HEK293 (cell line): ENCODE data around the gene RNF145.

Experiments used
- CTCF ChIA-PET: fragments of 350-600 bp; formaldehyde crosslinking; extraction: SDS; loops from one replicate; lab custom pipeline; 2021; ENCODE audit warnings: antibody characterized with exemption; lab: Yijun Ruan, JAX
- POLR2A ChIA-PET: fragments of 300-600 bp; formaldehyde crosslinking; extraction: SDS; loops from one replicate; lab custom pipeline; 2020; ENCODE audit warnings: antibody characterized with exemption, inconsistent platforms; lab: Yijun Ruan, JAX
- H3K27ac ChIP-seq: fragments of 200-500 bp; sonication (Bioruptor generic); 2 replicates; pipeline ENCODE4 v1.5.1; 2014; ENCODE audit warnings: low read depth, low read length, control low read depth, inconsistent platforms; ENCODE audit errors: extremely low read depth
- H3K36me3 ChIP-seq, 2 experiments: fragments of 200-500 bp in 1 of 2; sonication (Bioruptor generic) in 1 of 2; 1 replicate in 1 of 2; 2 replicates in 1 of 2; pipeline ENCODE4 v1.5.1; 2014 to 2017; ENCODE audit warnings: inconsistent platforms in 2 of 2, low read length in 2 of 2; ENCODE audit not compliant: control insufficient read depth in 2 of 2, insufficient read depth in 1 of 2
- H3K4me1 ChIP-seq: fragments of 200-500 bp; sonication (Bioruptor generic); 2 replicates; pipeline ENCODE4 v1.5.1; 2014; ENCODE audit warnings: mild to moderate bottlenecking, low read length, inconsistent platforms; ENCODE audit not compliant: control insufficient read depth, insufficient read depth
- H3K4me3 ChIP-seq: 2 replicates; pipeline ENCODE4 v1.5.1; 2011; ENCODE audit warnings: low read depth, mild to moderate bottlenecking, control low read depth, low read length, moderate library complexity
- H3K9me3 ChIP-seq: fragments of 200-500 bp; sonication (Bioruptor generic); 2 replicates; pipeline ENCODE4 v1.5.1; 2014; ENCODE audit warnings: low read depth, low read length, inconsistent platforms; ENCODE audit not compliant: control insufficient read depth, insufficient read depth
- BCL11A ChIP-seq: fragments of 450-650 bp; formaldehyde crosslinking; IDR thresholded peaks from 2 replicates; pipeline ENCODE4 v1.5.1; 2016; ENCODE audit warnings: low read depth, missing biosample characterization, missing genetic modification characterization
- IKZF3 ChIP-seq: fragments of 450-650 bp; IDR thresholded peaks from 2 replicates; pipeline ENCODE4 v1.5.0; 2018; ENCODE audit warnings: missing biosample characterization, mild to moderate bottlenecking, missing genetic modification characterization, moderate library complexity
- SP7 ChIP-seq: fragments of 450-650 bp; formaldehyde crosslinking; IDR thresholded peaks from 2 replicates; pipeline ENCODE4 v1.5.1; 2016; ENCODE audit warnings: missing biosample characterization, missing genetic modification characterization
- TRIM28 ChIP-seq: IDR thresholded peaks from 2 replicates; pipeline ENCODE4 v1.6.1; 2011; ENCODE audit warnings: low read length, control low read depth, borderline replicate concordance
- ZBTB20 ChIP-seq: fragments of 450-650 bp; formaldehyde crosslinking; IDR thresholded peaks from 2 replicates; pipeline ENCODE4 v1.5.1; 2016; ENCODE audit warnings: missing biosample characterization, missing genetic modification characterization
- ZBTB48 ChIP-seq: fragments of 450-650 bp; formaldehyde crosslinking; IDR thresholded peaks from 2 replicates; pipeline ENCODE4 v1.5.1; 2016; ENCODE audit warnings: missing biosample characterization, missing genetic modification characterization
- ZNF10 ChIP-seq: fragments of 450-650 bp; formaldehyde crosslinking; IDR thresholded peaks from 2 replicates; pipeline ENCODE4 v1.5.1; 2017; ENCODE audit warnings: missing biosample characterization, missing genetic modification characterization
- ZNF146 ChIP-seq: fragments of 450-650 bp; formaldehyde crosslinking; IDR thresholded peaks from 2 replicates; pipeline ENCODE4 v1.5.1; 2016; ENCODE audit warnings: missing biosample characterization, missing genetic modification characterization
- ZNF2 ChIP-seq: fragments of 450-650 bp; formaldehyde crosslinking; IDR thresholded peaks from 2 replicates; pipeline ENCODE4 v1.5.1; 2016; ENCODE audit warnings: missing biosample characterization, missing genetic modification characterization
- ZNF274 ChIP-seq, 2 experiments: fragments of 200-500 bp in 1 of 2; fragments of 450-650 bp in 1 of 2; sonication (Bioruptor generic) in 1 of 2; formaldehyde crosslinking in 1 of 2; IDR thresholded peaks; 2 replicates each; pipeline versions ENCODE4 v1.5.1 to v1.6.1; 2014 to 2016; ENCODE audit warnings: borderline replicate concordance in 1 of 2, inconsistent platforms in 1 of 2, low read length in 1 of 2, missing biosample characterization in 1 of 2, missing genetic modification characterization in 1 of 2
- ZNF394 ChIP-seq: fragments of 450-650 bp; formaldehyde crosslinking; IDR thresholded peaks from 2 replicates; pipeline ENCODE4 v1.5.1; 2016; ENCODE audit warnings: missing biosample characterization, missing genetic modification characterization, mild to moderate bottlenecking, moderate library complexity, borderline replicate concordance
- ZNF514 ChIP-seq: fragments of 450-650 bp; formaldehyde crosslinking; IDR thresholded peaks from 2 replicates; pipeline ENCODE4 v1.5.1; 2016; ENCODE audit warnings: missing biosample characterization, missing genetic modification characterization
- ZNF558 ChIP-seq: fragments of 450-650 bp; formaldehyde crosslinking; IDR thresholded peaks from 2 replicates; pipeline ENCODE4 v1.5.1; 2016; ENCODE audit warnings: missing biosample characterization, missing genetic modification characterization
- ZNF610 ChIP-seq: fragments of 450-650 bp; formaldehyde crosslinking; IDR thresholded peaks from 2 replicates; pipeline ENCODE4 v1.5.1; 2016; ENCODE audit warnings: missing biosample characterization, missing genetic modification characterization, borderline replicate concordance
- ZNF677 ChIP-seq: fragments of 450-650 bp; IDR thresholded peaks from 2 replicates; pipeline ENCODE4 v1.5.0; 2018; ENCODE audit warnings: missing biosample characterization, mild to moderate bottlenecking, missing genetic modification characterization, moderate library complexity
- ZNF768 ChIP-seq: fragments of 450-650 bp; formaldehyde crosslinking; IDR thresholded peaks from 2 replicates; pipeline ENCODE4 v1.5.1; 2018; ENCODE audit warnings: missing biosample characterization, mild to moderate bottlenecking, missing genetic modification characterization
- TF ChIP-seq, protein P1 (sequence below): fragments of 450-650 bp; formaldehyde crosslinking; IDR thresholded peaks from 2 replicates; pipeline ENCODE4 v1.5.1; 2016; ENCODE audit warnings: missing biosample characterization, missing genetic modification characterization
- TF ChIP-seq, protein P2 (sequence below): fragments of 450-650 bp; formaldehyde crosslinking; IDR thresholded peaks from 2 replicates; pipeline ENCODE4 v1.5.1; 2016; ENCODE audit warnings: missing biosample characterization, missing genetic modification characterization
- TF ChIP-seq, protein P3 (sequence below): fragments of 450-650 bp; IDR thresholded peaks from 2 replicates; pipeline ENCODE4 v1.5.1; 2018; ENCODE audit warnings: missing biosample characterization, mild to moderate bottlenecking, missing genetic modification characterization
- TF ChIP-seq, protein P4 (sequence below): fragments of 450-650 bp; formaldehyde crosslinking; IDR thresholded peaks from 2 replicates; pipeline ENCODE4 v1.5.1; 2017; ENCODE audit warnings: missing biosample characterization, missing genetic modification characterization

Gene RNF145

DNA sequence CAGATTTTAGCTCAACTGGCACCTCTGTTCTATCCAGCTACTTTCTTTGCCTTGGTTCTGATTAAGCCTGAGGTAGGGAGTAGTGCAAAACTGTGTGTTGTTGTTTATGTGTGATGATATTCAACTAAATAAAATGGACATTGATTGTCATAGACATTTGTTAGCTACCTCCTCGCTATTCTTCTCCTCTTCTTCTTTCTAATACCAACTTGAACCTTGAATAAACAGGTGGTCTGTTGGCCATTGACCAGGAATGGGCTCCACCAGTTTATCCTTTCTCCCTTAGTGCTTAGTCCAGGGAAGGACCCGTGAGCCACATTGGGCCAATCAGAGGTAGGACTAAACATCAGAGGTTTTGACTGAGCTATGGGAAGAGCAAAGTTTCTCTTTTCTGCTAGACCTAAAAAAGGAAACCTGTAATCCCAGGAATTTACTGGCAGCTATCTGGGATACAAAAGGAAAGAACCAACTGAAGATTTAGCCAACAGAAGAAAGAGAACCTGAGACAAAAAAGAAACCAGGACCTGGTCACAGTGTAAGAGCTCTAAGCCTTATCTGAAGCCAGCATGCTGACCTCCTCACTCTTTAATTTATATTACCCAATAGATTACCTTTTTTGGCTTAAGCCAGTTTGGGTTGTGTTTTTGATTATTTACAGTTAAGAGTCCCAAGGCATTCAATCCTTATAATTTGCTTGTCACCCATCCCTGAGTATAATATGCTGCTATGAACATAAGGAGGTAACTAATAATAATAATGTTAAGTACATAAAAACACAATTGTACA lies 5.3 kb upstream of the RNF145 start:
- peak; percentile 94 for TF ChIP-seq ZBTB48 (tag by site-specific recombination)
- TF ChIP-seq, protein P1, sequence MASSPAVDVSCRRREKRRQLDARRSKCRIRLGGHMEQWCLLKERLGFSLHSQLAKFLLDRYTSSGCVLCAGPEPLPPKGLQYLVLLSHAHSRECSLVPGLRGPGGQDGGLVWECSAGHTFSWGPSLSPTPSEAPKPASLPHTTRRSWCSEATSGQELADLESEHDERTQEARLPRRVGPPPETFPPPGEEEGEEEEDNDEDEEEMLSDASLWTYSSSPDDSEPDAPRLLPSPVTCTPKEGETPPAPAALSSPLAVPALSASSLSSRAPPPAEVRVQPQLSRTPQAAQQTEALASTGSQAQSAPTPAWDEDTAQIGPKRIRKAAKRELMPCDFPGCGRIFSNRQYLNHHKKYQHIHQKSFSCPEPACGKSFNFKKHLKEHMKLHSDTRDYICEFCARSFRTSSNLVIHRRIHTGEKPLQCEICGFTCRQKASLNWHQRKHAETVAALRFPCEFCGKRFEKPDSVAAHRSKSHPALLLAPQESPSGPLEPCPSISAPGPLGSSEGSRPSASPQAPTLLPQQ (tag by site-specific recombination) = no peak
- peak; percentile 25; the same call in 1 of the 2 replicates for TF ChIP-seq ZBTB20 (tag by site-specific recombination)
- TF ChIP-seq, all 188 proteins: peak for 2
- Histone ChIP-seq H3K36me3 (no peaks in the 10 kb centered on the region), H3K9me3 (no peaks in the 10 kb centered on the region), H3K4me1 (peaks cover 19% of the 10 kb centered on the region), H3K4me3 (no peak overlapping the region), H3K27ac (no peak overlapping the region)
- CTCF ChIA-PET = interaction anchor here (0.6 kb wide), 1 partner anchor 1131 kb away, joined by 3 read pairs; no protein-coding TSS in a partner anchor
- POLR2A ChIA-PET = interaction anchor here (0.6 to 2.2 kb wide), 3 partner anchors 8 to 25 kb away, joined by 3 to 9 read pairs (median 4); no protein-coding TSS in a partner anchor

DNA sequence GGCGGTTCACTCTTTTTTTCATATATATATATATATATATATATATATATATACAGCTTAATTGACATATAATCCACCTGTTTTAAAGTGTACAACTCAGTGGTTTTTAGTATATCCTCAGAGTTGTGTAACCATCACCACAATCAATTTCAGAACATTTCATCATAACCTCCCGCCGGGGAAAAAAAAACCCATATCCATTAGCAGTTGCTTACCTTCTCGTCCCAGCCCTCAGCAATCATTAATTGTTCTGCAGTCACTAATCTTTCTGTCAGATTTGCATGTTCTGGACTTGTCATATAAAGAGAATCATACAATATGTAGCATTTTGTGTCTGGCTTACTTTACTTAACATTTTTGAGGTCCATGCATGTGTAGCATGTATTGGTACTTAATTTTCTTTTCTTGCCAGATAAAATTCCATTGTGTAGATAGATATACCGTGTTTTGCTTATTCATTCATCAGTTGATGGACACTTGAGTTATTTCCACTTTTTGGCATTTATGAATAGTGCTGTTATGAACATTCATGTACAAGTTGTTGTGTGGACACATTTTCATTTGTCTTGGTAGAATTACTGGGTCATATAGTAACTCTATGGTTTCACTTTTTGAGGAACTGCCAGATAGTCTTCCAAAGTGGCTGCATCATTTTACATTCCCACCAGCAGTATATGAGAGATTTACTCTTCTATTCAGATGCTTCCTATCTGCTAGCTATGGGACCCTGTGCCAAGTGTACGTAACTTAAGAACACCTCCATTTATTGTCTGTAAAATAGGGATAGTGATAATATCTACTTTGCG lies 3.5 kb upstream of the RNF145 start:
- no peak overlapping the region for H3K27ac ChIP-seq
- TF ChIP-seq SP7 (tag by site-specific recombination) (no peak; the same call in 1 of the 2 replicates), ZNF10 (tag by site-specific recombination) (peak; percentile 87), ZBTB20 (tag by site-specific recombination) (peak; percentile 69), ZNF274 (IDR thresholded peaks at IDR 0.05; ENCODE audit: low read length) (no peak), ZNF274 (tag by site-specific recombination; IDR thresholded peaks at IDR 0.05; ENCODE audit: borderline replicate concordance) (no peak)
- TF ChIP-seq, protein P2, sequence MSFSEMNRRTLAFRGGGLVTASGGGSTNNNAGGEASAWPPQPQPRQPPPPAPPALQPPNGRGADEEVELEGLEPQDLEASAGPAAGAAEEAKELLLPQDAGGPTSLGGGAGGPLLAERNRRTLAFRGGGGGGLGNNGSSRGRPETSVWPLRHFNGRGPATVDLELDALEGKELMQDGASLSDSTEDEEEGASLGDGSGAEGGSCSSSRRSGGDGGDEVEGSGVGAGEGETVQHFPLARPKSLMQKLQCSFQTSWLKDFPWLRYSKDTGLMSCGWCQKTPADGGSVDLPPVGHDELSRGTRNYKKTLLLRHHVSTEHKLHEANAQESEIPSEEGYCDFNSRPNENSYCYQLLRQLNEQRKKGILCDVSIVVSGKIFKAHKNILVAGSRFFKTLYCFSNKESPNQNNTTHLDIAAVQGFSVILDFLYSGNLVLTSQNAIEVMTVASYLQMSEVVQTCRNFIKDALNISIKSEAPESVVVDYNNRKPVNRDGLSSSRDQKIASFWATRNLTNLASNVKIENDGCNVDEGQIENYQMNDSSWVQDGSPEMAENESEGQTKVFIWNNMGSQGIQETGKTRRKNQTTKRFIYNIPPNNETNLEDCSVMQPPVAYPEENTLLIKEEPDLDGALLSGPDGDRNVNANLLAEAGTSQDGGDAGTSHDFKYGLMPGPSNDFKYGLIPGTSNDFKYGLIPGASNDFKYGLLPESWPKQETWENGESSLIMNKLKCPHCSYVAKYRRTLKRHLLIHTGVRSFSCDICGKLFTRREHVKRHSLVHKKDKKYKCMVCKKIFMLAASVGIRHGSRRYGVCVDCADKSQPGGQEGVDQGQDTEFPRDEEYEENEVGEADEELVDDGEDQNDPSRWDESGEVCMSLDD (tag by site-specific recombination) = no peak
- H3K9me3 ChIP-seq = no peaks in the 10 kb centered on the region
- H3K4me1 ChIP-seq = peaks cover 19% of the 10 kb centered on the region
- no peaks in the 10 kb centered on the region for H3K36me3 ChIP-seq
- no peak overlapping the region for H3K4me3 ChIP-seq
- ChIA-PET POLR2A (interaction anchor here (2.2 kb wide), 1 partner anchor 10 kb away, joined by 9 read pairs; no protein-coding TSS in a partner anchor), CTCF (no interaction called here)

DNA sequence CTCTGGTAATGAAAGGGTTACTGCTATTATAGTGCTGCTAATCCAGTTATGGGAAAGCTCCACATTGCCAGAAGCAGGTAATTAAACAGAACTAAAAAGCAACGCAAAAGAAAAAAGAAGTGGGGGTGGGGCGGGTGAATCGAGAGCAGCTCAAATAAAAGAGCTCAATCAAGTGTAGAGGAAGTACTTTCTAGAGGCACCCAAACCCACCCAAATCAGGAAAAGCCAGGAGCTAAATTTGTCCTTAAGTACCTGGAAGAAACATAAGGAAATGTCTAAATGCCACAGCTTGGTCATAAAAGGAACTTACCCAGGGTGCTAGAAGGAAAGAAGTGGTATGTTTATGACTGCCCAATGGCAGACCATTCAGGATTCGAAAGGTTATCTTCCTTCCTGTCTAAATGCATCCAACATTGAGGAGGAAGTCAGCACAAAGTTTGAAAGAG lies 2.4 kb upstream of the RNF145 start:
- CTCF ChIA-PET = no interaction called here
- H3K4me3 ChIP-seq = no peak overlapping the region
- H3K4me1 ChIP-seq = peaks cover 19% of the 10 kb centered on the region
- no peaks in the 10 kb centered on the region for H3K36me3 ChIP-seq
- POLR2A ChIA-PET = interaction anchor here (0.6 kb wide), 1 partner anchor 18 kb away, joined by 4 read pairs; no protein-coding TSS in a partner anchor
- H3K27ac ChIP-seq = peak overlapping the region; percentile 74
- no peaks in the 10 kb centered on the region for H3K9me3 ChIP-seq
- TF ChIP-seq ZNF394 (tag by site-specific recombination) (0 out of 2 replicates have a peak, but pooled peaks have one; percentile 25), ZNF558 (tag by site-specific recombination) (no peak), IKZF3 (peak; percentile 72), TRIM28 (no peak), ZNF768 (tag by site-specific recombination) (no peak), ZNF610 (tag by site-specific recombination) (no peak), ZNF146 (tag by site-specific recombination) (no peak), ZNF2 (tag by site-specific recombination) (no peak), ZNF514 (no peak), ZNF677 (tag by site-specific recombination) (no peak), BCL11A (tag by site-specific recombination) (no peak)
- TF ChIP-seq, protein P3, sequence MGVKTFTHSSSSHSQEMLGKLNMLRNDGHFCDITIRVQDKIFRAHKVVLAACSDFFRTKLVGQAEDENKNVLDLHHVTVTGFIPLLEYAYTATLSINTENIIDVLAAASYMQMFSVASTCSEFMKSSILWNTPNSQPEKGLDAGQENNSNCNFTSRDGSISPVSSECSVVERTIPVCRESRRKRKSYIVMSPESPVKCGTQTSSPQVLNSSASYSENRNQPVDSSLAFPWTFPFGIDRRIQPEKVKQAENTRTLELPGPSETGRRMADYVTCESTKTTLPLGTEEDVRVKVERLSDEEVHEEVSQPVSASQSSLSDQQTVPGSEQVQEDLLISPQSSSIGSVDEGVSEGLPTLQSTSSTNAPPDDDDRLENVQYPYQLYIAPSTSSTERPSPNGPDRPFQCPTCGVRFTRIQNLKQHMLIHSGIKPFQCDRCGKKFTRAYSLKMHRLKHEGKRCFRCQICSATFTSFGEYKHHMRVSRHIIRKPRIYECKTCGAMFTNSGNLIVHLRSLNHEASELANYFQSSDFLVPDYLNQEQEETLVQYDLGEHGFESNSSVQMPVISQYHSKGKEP (tag by site-specific recombination) = peak; percentile 76
- TF ChIP-seq, protein P4, sequence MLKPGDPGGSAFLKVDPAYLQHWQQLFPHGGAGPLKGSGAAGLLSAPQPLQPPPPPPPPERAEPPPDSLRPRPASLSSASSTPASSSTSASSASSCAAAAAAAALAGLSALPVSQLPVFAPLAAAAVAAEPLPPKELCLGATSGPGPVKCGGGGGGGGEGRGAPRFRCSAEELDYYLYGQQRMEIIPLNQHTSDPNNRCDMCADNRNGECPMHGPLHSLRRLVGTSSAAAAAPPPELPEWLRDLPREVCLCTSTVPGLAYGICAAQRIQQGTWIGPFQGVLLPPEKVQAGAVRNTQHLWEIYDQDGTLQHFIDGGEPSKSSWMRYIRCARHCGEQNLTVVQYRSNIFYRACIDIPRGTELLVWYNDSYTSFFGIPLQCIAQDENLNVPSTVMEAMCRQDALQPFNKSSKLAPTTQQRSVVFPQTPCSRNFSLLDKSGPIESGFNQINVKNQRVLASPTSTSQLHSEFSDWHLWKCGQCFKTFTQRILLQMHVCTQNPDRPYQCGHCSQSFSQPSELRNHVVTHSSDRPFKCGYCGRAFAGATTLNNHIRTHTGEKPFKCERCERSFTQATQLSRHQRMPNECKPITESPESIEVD (tag by site-specific recombination) = peak; percentile 88
